ENCODE results near the gene HNRNPA0. TPM values are rescaled to one million over a fixed set of nuclear protein-coding genes. Genes with fewer than 3 reads are reported as not detected.

HNRNPA0 gene
- total and polyA plus RNA-seq, 2 experiments from 2014 or later: 15.1 to 39.9 TPM

DNA sequence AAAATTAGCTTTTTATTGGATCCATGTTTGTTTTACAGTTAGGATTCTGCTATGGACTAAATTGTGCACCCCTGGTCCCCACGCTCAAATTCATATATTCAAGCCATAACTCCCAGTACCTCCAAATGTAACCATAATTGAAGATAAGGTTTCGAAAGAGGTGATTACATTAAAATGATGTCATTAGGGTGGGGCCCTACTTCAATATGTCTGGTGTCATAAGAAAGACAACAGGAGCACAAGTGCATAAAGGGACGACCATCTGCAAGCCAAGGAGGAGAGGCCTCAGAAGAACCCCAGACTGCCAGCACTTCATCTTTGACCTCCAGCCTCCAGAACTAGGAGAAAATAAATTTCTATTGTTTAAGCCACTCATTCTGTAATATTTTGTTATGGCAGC, 7.4 kb upstream of the HNRNPA0 start (continued):
- TF ChIP-seq, protein P1, sequence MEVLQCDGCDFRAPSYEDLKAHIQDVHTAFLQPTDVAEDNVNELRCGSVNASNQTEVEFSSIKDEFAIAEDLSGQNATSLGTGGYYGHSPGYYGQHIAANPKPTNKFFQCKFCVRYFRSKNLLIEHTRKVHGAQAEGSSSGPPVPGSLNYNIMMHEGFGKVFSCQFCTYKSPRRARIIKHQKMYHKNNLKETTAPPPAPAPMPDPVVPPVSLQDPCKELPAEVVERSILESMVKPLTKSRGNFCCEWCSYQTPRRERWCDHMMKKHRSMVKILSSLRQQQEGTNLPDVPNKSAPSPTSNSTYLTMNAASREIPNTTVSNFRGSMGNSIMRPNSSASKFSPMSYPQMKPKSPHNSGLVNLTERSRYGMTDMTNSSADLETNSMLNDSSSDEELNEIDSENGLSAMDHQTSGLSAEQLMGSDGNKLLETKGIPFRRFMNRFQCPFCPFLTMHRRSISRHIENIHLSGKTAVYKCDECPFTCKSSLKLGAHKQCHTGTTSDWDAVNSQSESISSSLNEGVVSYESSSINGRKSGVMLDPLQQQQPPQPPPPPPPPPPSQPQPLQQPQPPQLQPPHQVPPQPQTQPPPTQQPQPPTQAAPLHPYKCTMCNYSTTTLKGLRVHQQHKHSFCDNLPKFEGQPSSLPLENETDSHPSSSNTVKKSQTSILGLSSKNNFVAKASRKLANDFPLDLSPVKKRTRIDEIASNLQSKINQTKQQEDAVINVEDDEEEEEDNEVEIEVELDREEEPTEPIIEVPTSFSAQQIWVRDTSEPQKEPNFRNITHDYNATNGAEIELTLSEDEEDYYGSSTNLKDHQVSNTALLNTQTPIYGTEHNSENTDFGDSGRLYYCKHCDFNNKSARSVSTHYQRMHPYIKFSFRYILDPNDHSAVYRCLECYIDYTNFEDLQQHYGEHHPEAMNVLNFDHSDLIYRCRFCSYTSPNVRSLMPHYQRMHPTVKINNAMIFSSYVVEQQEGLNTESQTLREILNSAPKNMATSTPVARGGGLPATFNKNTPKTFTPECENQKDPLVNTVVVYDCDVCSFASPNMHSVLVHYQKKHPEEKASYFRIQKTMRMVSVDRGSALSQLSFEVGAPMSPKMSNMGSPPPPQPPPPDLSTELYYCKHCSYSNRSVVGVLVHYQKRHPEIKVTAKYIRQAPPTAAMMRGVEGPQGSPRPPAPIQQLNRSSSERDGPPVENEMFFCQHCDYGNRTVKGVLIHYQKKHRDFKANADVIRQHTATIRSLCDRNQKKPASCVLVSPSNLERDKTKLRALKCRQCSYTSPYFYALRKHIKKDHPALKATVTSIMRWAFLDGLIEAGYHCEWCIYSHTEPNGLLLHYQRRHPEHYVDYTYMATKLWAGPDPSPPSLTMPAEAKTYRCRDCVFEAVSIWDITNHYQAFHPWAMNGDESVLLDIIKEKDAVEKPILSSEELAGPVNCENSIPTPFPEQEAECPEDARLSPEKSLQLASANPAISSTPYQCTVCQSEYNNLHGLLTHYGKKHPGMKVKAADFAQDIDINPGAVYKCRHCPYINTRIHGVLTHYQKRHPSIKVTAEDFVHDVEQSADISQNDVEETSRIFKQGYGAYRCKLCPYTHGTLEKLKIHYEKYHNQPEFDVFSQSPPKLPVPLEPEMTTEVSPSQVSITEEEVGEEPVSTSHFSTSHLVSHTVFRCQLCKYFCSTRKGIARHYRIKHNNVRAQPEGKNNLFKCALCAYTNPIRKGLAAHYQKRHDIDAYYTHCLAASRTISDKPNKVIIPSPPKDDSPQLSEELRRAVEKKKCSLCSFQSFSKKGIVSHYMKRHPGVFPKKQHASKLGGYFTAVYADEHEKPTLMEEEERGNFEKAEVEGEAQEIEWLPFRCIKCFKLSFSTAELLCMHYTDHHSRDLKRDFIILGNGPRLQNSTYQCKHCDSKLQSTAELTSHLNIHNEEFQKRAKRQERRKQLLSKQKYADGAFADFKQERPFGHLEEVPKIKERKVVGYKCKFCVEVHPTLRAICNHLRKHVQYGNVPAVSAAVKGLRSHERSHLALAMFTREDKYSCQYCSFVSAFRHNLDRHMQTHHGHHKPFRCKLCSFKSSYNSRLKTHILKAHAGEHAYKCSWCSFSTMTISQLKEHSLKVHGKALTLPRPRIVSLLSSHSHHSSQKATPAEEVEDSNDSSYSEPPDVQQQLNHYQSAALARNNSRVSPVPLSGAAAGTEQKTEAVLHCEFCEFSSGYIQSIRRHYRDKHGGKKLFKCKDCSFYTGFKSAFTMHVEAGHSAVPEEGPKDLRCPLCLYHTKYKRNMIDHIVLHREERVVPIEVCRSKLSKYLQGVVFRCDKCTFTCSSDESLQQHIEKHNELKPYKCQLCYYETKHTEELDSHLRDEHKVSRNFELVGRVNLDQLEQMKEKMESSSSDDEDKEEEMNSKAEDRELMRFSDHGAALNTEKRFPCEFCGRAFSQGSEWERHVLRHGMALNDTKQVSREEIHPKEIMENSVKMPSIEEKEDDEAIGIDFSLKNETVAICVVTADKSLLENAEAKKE (CRISPR knock-in tag; IDR thresholded peaks at IDR 0.05): no peak
- TF ChIP-seq ZNF114 (CRISPR knock-in tag; IDR thresholded peaks at IDR 0.05) (no peak), CREB1 (CRISPR knock-in tag; IDR thresholded peaks at IDR 0.05; ENCODE audit: low read depth) (no peak), JUNB (IDR thresholded peaks at IDR 0.05; ENCODE audit: unreplicated experiment) (no peak), ZNF331 (CRISPR knock-in tag; IDR thresholded peaks at IDR 0.05; ENCODE audit: low read depth) (no peak)
- TF ChIP-seq, protein P2, sequence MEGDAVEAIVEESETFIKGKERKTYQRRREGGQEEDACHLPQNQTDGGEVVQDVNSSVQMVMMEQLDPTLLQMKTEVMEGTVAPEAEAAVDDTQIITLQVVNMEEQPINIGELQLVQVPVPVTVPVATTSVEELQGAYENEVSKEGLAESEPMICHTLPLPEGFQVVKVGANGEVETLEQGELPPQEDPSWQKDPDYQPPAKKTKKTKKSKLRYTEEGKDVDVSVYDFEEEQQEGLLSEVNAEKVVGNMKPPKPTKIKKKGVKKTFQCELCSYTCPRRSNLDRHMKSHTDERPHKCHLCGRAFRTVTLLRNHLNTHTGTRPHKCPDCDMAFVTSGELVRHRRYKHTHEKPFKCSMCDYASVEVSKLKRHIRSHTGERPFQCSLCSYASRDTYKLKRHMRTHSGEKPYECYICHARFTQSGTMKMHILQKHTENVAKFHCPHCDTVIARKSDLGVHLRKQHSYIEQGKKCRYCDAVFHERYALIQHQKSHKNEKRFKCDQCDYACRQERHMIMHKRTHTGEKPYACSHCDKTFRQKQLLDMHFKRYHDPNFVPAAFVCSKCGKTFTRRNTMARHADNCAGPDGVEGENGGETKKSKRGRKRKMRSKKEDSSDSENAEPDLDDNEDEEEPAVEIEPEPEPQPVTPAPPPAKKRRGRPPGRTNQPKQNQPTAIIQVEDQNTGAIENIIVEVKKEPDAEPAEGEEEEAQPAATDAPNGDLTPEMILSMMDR (conservative IDR thresholded peaks at IDR 0.05; ENCODE audit: low read depth in 2 of 2): no peak
- TF ChIP-seq, protein P3, sequence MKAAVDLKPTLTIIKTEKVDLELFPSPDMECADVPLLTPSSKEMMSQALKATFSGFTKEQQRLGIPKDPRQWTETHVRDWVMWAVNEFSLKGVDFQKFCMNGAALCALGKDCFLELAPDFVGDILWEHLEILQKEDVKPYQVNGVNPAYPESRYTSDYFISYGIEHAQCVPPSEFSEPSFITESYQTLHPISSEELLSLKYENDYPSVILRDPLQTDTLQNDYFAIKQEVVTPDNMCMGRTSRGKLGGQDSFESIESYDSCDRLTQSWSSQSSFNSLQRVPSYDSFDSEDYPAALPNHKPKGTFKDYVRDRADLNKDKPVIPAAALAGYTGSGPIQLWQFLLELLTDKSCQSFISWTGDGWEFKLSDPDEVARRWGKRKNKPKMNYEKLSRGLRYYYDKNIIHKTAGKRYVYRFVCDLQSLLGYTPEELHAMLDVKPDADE (IDR thresholded peaks at IDR 0.05): no peak

All from GM23338 (cell line).